Activated CD4-positive, alpha-beta memory T cell treated with anti-CD3 and anti-CD28 coated beads for 36 hours (primary cell): ENCODE measurements around the gene RERE. TPM values are rescaled to one million over a fixed set of nuclear protein-coding genes. Genes with fewer than 3 reads are reported as not detected.

Source experiments
- CTCF ChIA-PET: fragments of 350-600 bp; sonication (Branson Sonifier 250); formaldehyde crosslinking; loops from one replicate; lab custom pipeline; 2021; ENCODE audit warnings: antibody characterized with exemption, inconsistent platforms; lab: Charles Lee
- POLR2A ChIA-PET: fragments of 350-600 bp; sonication (Branson Sonifier 250); formaldehyde crosslinking; loops from one replicate; lab custom pipeline; 2021; ENCODE audit warnings: antibody characterized with exemption; lab: Charles Lee
- DNase-seq: peaks from one replicate; pipeline ENCODE4 v3.0.0-alpha.2; 2020
- H3K27ac Mint-ChIP-seq: one replicate; pipeline ENCODE4 v1.8.0; 2021; ENCODE audit warnings: mixed read lengths
- H3K27me3 Mint-ChIP-seq: one replicate; pipeline ENCODE4 v1.8.0; 2021; ENCODE audit warnings: mixed read lengths
- H3K36me3 Mint-ChIP-seq: one replicate; pipeline ENCODE4 v1.8.0; 2021; ENCODE audit warnings: mixed read lengths
- H3K4me1 Mint-ChIP-seq: one replicate; pipeline ENCODE4 v1.8.0; 2021; ENCODE audit warnings: low read depth, mixed read lengths
- H3K4me3 Mint-ChIP-seq: one replicate; pipeline ENCODE4 v1.8.0; 2021; ENCODE audit warnings: mild to moderate bottlenecking, mixed read lengths
- H3K9me3 Mint-ChIP-seq: one replicate; pipeline ENCODE4 v1.8.0; 2021; ENCODE audit warnings: mixed read lengths
- intact Hi-C: fragments of 100-400 bp; cut with micrococcal nuclease; formaldehyde crosslinking; loops from one replicate; pipeline ENCODE4 v1.15.1; 2023
- microRNA-seq: library from miRNA; unstranded; fragments of <30 nt; microRNA quantifications from one replicate; pipeline ENCODE4 v1.2.0, GENCODE V29; 2022; ENCODE audit warnings: borderline number of aligned reads, borderline microRNAs expressed, borderline replicate concordance
- total RNA-seq, 2 experiments: library from RNA; stranded (reverse); gene quantifications; one replicate each; pipeline ENCODE4 v1.2.3, GENCODE V29; 2021

RERE gene
- total RNA-seq, 2 experiments from 2014 or later, result 45.0 to 50.5 TPM

GRCh38 chr1:8312235-8313218, 504.9 kb downstream of the RERE start:
- POLR2A ChIA-PET, result no interaction called here
- intact Hi-C loops, result no loop called here
- peaks cover 5% of the 10 kb centered on the region for H3K4me1 Mint-ChIP-seq
- H3K36me3 Mint-ChIP-seq, result no peaks in the 10 kb centered on the region
- CTCF ChIA-PET, result interaction anchor here (2.4 to 6.9 kb wide), 5 partner anchors 281 to 298 kb away, joined by 11 to 131 read pairs (median 38); partner anchors contain the start of gene ERRFI1
- H3K9me3 Mint-ChIP-seq, result peaks cover 5% of the 10 kb centered on the region
- H3K27ac Mint-ChIP-seq, result no peak overlapping the region
- no peak for DNase-seq
- H3K27me3 Mint-ChIP-seq, result peaks cover 22% of the 10 kb centered on the region
- H3K4me3 Mint-ChIP-seq, result no peak overlapping the region

- Mint-ChIP-seq H3K27me3 (peaks cover 18% of the 10 kb centered on the region), H3K36me3 (no peaks in the 10 kb centered on the region), H3K4me3 (no peak overlapping the region), H3K4me1 (peaks cover 4% of the 10 kb centered on the region), H3K27ac (no peak overlapping the region), H3K9me3 (peaks cover 5% of the 10 kb centered on the region)
- no peak for DNase-seq
- ChIA-PET POLR2A (no interaction called here), CTCF (interaction anchor here (1.1 to 2.7 kb wide), 3 partner anchors 209 to 296 kb away, joined by 3 to 18 read pairs (median 11); no protein-coding TSS in a partner anchor)
- intact Hi-C loops, result no loop called here
Observed at GRCh38 chr1:8311068-8311718, 506.2 kb downstream of the RERE start.

DNA sequence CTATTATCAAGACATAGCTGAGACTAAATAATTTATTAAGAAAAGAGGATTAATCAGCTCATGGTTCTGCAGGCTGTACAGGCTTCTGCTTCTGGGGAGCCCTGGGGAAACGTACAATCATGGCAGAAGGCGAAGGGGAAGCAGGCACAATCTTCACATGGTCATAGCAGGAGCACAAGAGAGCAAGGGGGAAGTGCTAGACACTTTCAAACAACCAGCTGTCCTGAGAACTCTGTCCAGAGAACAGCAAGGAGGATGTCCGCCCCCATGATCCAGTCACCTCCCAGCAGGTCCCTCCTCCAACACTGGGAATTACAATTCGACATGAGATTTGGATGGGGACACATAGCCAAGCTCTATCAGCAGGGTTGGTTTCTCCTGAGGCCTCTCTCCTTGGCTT, 509.8 kb downstream of the RERE start:
- Mint-ChIP-seq H3K36me3 (no peaks in the 10 kb centered on the region), H3K9me3 (peaks cover 5% of the 10 kb centered on the region), H3K27me3 (peaks cover 4% of the 10 kb centered on the region), H3K4me3 (no peak overlapping the region), H3K27ac (no peak overlapping the region), H3K4me1 (no peaks in the 10 kb centered on the region)
- no peak for DNase-seq
- intact Hi-C loops, result no loop called here
- POLR2A ChIA-PET, result no interaction called here
- CTCF ChIA-PET, result interaction anchor here (1.3 to 2.0 kb wide), 2 partner anchors 277 to 292 kb away, joined by 4 read pairs; no protein-coding TSS in a partner anchor

- Mint-ChIP-seq H3K27ac (no peak overlapping the region), H3K36me3 (no peaks in the 10 kb centered on the region), H3K4me1 (no peaks in the 10 kb centered on the region), H3K4me3 (no peak overlapping the region), H3K9me3 (no peaks in the 10 kb centered on the region), H3K27me3 (peaks cover 4% of the 10 kb centered on the region)
- intact Hi-C loops, result no loop called here
- ChIA-PET POLR2A (no interaction called here), CTCF (no interaction called here)
- DNase-seq, result no peak
Observed at GRCh38 chr1:8303876-8304275, 513.6 kb downstream of the RERE start.

DNA sequence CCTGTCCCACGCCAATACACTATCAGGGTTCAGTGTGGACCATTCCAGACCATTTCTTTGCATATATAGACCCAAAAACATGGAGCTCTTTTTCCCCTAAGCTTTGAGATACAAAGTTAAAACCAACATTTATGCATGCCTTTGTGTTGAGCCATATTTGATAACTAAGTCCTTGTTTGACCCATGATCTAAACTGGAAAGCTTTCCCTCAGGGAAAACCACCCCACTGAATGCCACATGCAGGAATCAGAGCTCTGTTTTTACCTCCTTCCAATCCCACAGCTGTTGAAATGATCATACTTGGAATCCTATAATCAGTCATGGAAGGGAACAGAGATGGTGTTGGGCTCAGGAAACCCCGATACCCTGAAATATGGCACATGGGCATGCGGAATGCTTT, 514.3 kb downstream of the RERE start:
- Mint-ChIP-seq H3K27me3 (peaks cover 4% of the 10 kb centered on the region), H3K36me3 (no peaks in the 10 kb centered on the region), H3K27ac (no peak overlapping the region), H3K4me3 (no peak overlapping the region), H3K9me3 (no peaks in the 10 kb centered on the region), H3K4me1 (no peaks in the 10 kb centered on the region)
- DNase-seq, result no peak
- ChIA-PET POLR2A (no interaction called here), CTCF (interaction anchor here (1.6 kb wide), 1 partner anchor 12 kb away, joined by 7 read pairs; no protein-coding TSS in a partner anchor)
- intact Hi-C loops, result no loop called here

Small RNA genes within 50 kb of the gene (microRNA-seq; reads per million reads assigned to microRNA genes)
- gene MIR6728, result not detected

Other genes starting within 250 kb of the RERE start
- 1,000 to 10,000 TPM; 3,008 to 3,028 TPM for gene ENO1, start 61.0 kb upstream of the RERE start, total RNA-seq
- gene CA6, start 128.2 kb upstream of the RERE start, total RNA-seq, result under 1 TPM; 0.17 to 0.26 TPM
- gene SLC2A7, start 208.8 kb upstream of the RERE start, total RNA-seq, result not detected